ENCODE results near the gene DUSP15.
"Not testable (repeated sequence)": the region's sequence is repeated elsewhere in the genome, so short reads cannot be mapped to it uniquely, and the experiment has no call there.

The DUSP15 gene, protein sequence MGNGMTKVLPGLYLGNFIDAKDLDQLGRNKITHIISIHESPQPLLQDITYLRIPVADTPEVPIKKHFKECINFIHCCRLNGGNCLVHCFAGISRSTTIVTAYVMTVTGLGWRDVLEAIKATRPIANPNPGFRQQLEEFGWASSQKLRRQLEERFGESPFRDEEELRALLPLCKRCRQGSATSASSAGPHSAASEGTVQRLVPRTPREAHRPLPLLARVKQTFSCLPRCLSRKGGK

DNA sequence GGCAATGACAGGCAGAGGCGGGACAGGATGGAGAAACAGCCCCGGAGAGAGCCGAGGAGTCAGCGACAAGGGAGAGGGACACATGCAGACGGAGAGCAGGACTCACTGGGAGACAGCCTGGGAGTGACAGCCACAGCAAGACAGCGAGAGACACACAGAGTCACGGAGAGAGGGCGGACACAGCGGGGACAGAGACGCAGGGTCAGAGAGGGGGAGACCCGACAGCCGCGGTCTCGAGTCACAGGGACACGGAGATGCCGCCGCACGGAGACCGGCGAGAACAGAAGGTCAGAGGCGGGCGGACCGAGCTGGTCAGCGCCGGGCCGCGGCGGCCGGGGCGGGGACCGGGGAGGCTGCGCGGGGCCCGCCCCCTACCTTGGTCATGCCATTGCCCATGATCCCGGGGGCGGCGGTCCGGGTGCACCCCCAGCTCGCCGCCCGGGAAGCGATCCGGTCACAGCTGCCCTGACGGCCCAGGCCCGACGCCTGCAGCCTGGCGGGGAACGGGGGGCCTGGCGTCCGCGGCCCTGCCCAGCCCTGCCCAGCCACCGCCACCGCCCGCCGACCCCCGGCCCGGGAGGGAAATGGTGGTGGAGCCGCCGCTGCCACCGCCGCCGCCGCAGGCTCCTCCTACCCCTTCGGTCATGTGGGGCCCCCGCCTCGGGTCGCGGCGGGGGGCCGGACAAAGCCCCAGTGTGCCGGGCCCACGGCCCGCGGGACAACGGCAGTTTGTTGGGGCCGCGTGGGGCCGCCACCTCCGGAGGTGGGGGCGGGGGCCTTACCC lies at the start of gene DUSP15, which contains the start of gene TTLL9:
DUSP15 (minus strand) TSS at position 586 of the 784 bp plus-strand sequence; CDS start at position 396, 190 bp downstream.
TTLL9 (plus strand) TSS at position 693 of the 784 bp plus-strand sequence. CDS start 493 bp downstream, outside the sequence.
- no peak for DNase-seq (ENCODE audit: extremely low read depth in 1 of 2, low read depth in 1 of 2)

DNA sequence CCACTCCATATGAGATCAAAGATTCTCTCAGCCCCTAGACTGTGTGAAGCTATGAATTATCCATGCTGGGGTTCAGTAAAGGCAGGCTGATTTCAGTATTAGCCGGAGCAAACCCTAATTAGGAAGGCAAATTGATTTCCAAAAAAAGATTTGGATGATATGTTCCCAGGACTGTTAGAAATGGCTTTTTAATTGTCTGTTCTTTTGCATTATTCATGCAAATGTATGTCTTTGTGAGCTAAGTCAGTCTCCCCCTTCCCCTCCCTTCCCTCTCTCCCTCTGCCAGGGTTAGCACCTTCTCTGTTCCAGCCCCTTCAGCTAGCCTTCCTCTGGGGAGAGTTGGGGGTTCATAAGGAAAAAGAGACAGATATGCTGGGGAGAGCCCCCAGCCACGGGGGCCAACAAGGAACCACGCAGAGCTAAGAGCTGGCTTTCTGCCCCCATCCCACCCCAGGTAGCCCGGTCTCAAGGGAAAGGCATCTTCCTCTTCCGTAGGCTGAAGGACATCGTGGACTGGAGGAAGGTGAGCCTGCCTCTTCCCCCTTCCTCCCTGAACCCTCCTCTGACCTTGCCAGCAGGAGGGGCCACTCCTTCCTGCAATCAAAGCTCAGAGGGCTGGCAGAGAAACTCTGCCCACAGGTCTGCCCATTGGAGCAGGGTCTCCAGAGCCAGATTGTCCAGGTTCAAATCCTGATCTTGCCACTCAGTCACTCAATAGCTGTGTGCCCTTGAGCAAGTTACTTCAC lies 49.3 kb upstream of the DUSP15 start:
- DNase-seq (ENCODE audit: extremely low read depth in 1 of 2, low read depth in 1 of 2): no peak

DNA sequence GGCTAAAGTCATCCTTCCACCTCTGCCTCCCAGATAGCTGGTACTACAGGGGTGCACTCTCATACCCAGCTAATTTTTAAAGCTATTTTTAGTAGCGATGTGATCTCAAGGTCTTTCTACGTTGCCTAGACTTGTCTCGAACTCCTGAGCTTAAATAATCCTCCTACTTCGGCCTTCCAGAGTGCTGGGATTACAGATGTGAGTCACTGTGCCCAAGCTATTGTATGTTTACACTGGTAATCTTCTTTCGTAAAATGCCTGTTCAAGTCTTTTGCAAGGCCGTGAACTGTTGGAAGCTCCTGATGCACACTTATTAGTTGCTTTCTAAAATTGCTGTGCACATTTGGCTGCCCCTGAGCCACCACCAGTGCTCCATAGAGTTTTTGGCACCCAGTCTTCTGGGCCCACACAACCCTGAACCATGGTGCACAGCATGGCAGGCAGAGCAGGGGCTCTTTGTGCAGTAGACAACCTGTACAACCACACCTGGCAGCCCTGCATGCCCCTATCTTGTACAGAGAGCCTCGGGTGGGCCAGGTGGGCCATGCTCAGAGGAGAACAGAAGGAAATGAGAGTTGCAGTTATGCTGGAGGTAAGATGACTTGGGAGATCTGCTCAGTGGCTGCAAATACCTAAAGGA lies 48.3 kb upstream of the DUSP15 start:
- no peak for DNase-seq (ENCODE audit: extremely low read depth in 1 of 2, low read depth in 1 of 2)

DNA sequence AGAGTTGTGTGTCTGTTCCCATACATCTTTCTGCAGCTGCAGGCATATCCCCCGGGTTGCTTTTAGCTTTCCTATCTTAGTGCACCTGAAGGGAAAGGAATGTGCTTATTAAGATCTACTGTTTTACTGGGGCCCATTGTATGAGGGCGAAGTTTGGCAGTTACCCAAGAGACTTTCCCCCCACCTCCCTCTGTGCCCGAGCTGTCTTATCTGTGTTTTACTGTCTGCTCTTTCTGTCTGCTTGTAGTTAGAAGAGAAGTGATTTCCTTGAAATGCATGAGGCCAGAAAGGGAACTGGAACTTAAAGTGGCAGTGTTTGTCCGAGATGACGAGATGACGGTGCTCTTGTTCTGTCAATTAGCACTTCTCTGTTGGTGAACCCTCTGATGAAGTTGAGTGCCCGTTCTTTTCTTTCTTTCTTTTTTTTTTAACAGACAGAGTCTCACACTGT lies 47.7 kb upstream of the DUSP15 start:
- not testable (repeated sequence) for DNase-seq (ENCODE audit: extremely low read depth in 1 of 2, low read depth in 1 of 2)

DNA sequence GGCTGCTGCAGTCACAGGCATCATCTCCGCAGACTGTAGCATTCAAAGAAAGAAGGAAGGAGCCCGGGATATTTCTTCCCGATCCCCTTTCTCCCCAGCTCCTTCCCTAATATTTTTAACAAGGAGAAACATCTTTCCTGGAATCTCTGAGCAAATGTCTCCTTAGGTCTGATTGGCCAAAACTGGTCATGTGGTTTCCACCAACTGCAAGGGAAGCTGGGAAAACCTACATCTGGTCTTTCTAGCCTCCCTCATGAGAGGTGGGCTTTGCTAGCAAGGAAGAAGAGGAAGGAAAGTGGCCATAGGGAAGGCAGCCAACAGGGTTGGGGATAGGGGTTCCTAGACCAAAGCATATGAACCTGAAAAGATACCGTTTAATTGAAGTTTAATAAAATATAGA lies 46.4 kb upstream of the DUSP15 start:
- no peak for DNase-seq (ENCODE audit: extremely low read depth in 1 of 2, low read depth in 1 of 2)

DNA sequence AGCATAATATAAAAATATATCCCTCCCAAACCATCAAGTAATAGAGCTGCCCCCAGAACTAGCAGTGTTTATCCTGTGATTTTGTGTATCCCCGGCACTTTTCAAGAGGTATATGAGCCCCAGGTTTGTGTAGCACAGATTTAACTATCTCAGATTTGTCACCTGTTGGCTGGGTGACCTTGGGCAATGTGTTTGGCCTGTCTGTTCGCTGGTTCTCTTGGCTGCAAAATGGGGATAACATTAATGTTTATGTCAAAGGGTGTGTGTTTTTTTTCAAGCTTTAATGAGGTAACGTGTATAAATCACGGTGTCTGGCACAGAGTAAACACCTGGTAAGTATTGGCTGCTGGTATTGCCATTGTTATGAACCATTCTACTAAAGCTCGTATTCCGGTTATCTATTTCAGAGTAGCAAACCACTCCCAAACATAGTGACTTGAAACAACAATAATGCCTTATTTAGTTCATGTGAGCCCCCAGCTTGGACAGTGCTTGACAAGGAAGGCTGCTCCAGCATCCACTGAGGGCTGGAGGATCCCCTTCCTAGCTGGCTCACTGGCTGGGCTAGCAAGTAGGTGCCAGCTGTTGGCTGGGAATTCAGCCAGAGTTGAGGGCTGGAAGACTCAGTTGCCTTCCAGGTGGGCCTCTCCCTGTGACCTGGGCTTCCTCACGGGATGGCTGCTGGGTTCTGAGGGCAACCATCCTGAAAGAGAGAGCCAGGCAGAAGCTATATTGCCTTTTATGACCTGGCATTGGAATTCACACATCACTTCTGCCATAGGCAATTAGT lies 45.4 kb upstream of the DUSP15 start:
- no peak for DNase-seq (ENCODE audit: extremely low read depth in 1 of 2, low read depth in 1 of 2)

DNA sequence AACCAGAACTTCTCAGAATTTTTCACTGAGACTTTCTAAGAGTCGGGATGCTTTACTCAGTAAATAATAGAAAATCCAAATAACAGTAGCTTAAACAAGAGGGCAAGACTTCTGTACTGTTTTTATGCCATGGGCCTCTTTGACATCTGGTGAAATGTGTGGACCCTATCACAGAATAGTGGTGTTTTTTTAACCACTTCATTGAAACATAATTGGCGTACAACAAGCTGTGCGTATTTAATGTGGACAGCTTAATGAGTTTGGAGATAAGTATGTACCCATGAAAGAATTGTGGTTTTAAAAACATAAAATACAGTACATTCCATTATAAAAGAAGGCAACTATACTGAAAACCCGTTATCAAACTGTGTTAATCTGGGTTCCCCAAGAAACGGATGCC lies 43.8 kb upstream of the DUSP15 start:
- DNase-seq (ENCODE audit: extremely low read depth in 1 of 2, low read depth in 1 of 2): no peak

DNA sequence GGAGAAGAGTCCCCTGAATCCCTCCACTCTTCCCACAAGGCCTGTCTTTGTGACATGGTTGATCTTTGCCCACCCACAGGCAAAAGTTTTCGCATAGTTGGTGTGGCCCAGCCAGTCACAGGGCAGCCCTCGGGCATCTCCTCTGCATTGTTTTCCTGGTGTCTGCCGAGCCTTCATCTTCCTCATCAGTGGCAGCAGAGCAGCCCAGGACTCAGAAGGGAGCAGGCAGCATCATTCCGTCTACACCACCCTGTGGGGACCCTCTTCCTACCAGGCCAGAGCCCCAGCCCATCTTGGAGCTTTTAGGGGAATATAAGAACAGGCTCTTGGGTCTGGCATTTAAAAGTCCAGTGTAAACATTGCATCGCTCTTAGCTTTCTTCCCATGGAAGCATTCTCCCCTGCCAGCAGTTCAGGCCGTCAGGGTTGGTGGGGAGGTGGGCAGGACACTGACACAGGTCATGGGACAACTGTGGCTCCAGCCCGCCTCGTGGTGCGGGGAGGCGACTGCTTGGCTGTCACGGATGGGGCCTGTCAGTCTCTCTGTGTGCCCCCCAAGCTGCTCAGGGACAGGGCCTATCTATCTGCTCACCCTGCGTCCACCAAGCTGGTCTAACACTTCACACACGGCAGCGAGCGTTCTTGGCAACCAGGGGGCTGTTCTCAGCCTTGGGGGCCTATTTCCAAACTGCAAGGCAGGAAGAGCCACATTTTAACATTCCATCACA lies 43.3 kb upstream of the DUSP15 start:
- no peak for DNase-seq (ENCODE audit: extremely low read depth in 1 of 2, low read depth in 1 of 2)

DNA sequence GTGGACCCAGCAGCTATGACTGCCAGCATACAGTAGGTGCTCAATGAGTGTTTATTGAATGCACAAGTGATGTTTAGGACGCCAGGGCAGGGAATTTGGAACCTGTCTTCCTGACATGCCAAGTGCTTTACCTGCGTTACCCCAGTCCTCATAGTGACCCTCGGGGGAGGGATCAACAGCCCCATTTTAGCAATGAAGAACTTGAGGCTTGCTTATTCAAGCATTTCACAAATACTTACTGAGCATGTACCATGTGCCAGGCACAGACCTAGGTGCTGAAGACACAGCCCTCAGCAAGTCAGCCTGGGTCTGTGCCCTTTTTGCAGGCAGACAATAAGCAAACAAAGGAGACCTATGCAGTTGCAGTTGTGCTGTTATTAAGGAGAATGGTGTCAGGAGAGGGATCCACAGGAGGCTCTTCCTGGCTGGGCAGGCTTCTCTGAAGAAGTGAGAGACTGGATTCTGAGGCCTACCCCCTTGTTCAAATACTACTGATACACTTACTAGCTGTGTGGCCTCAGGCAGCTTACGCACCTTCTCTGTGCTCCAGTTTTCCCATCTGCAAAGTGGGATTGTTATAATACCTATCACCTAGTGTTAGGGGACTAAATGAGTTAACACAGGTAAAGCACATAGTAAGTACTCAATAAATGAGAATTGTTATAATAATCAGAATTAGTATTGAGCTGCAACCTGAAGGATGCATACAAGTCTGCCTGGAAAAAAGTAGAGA lies 39.9 kb upstream of the DUSP15 start:
- no peak for DNase-seq (ENCODE audit: extremely low read depth in 1 of 2, low read depth in 1 of 2)

DNA sequence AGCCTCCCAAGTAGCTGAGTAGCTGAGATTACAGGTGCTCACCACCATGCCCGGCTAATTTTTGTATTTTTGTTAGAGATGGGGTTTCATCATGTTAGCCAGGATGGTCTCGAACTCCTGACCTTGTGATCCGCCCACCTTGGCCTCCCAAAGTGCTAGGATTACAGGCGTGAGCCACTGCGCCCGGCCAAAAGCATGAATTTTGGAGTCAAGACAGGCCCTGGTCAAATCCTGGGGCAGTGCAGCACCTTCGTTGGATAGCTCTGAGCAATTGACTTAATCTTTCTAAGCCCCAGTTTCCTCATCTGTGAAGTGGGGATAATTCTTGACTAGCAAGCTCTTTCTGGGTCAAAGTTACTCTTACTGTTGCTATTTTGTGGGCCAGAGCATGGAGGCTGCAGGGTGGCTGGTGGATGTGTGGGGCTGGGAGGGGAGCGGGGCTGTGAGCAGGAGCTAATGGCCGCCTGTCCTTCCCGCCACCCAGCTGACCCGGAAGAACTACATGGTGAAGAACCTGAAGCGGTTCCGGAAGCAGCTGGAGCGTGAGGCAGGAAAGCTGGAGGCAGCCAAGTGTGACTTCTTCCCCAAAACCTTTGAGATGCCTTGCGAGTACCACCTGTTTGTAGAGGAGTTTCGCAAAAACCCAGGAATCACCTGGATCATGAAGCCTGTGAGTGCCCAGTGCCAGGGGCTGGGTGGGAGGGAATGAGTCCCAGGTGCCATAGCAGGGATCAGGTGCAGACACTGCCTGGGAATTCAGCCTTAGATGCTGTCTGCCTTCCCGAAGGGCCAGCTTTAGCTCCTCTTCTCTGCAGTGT lies 39.1 kb upstream of the DUSP15 start:
- DNase-seq (ENCODE audit: extremely low read depth in 1 of 2, low read depth in 1 of 2): no peak

DNA sequence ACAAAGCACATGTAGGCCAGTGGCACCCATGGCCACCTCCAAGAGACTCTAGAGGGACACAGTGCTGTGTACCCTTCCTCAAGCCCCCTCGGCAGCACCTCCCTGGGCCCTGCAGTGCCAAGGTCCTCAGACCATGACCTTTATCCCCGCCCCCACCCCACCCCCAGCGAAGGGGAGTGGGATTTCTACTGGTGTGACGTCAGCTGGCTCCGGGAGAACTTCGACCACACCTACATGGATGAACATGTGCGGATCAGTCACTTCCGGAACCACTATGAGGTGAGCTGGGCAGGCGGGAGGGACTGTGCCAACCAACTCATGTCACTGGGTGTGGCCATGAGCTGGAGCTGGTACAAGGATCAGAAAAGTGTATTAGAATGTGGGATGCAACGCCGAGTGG lies 38.1 kb upstream of the DUSP15 start:
- DNase-seq (ENCODE audit: extremely low read depth in 1 of 2, low read depth in 1 of 2): no peak

DNA sequence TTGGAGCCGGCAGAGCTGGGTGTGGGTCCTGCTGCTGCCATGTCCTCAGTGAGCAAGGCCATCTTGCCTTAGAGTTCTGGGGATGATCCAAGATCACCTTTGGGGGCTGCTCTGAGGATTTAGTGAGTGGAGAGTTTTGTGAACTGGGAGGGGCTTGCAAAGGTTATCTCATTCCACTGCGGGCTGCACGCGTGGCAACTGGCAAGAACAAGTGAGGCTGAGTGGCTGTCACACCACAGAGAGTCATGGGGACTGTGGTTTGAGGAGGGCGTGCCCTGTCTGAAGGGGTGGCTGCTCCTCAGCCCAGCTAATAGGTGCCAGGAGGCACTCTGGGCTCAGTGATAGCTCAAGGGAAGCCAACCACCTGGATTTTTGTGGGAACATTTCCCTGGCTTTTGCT lies 37.7 kb upstream of the DUSP15 start:
- no peak for DNase-seq (ENCODE audit: extremely low read depth in 1 of 2, low read depth in 1 of 2)

DNA sequence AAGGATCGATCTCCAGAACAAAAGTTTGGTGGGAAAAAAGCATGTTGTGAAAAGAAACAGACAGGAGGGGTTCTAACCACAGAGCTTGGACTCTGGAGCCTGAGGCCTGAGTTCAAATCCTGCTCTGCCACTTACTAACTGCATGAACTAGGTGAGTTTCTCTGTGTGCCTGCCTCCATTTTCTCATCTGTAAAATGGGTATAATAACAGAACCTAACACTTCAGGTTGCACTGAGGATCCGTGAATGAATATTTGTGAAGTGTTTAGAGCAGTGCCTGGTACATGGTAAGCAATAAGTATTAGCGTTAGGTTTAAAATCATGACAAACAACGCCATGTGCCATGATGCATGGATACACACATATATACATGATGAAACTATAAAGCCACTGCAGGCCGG lies 36.7 kb upstream of the DUSP15 start:
- DNase-seq (ENCODE audit: extremely low read depth in 1 of 2, low read depth in 1 of 2): no peak

DNA sequence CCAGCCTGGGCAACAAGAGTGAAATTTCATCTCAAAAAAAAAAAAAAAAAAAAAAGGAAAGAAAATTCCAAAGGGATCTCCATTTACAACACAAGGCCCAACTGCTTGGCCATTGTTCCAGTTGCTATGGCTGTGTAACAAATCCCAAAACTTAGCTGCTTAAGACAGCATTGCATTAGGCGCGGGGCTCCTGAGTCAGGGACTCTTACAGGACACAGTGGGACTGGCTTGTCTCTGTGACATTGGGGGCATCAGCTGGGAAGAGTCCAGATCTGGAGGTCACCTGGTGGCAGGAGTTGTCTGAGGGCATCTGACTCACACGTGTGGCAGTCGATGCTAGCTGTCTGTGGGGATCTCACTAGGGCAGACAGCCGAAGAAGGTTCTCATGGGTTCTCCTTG lies 35.7 kb upstream of the DUSP15 start:
- DNase-seq (ENCODE audit: extremely low read depth in 1 of 2, low read depth in 1 of 2): no peak

DNA sequence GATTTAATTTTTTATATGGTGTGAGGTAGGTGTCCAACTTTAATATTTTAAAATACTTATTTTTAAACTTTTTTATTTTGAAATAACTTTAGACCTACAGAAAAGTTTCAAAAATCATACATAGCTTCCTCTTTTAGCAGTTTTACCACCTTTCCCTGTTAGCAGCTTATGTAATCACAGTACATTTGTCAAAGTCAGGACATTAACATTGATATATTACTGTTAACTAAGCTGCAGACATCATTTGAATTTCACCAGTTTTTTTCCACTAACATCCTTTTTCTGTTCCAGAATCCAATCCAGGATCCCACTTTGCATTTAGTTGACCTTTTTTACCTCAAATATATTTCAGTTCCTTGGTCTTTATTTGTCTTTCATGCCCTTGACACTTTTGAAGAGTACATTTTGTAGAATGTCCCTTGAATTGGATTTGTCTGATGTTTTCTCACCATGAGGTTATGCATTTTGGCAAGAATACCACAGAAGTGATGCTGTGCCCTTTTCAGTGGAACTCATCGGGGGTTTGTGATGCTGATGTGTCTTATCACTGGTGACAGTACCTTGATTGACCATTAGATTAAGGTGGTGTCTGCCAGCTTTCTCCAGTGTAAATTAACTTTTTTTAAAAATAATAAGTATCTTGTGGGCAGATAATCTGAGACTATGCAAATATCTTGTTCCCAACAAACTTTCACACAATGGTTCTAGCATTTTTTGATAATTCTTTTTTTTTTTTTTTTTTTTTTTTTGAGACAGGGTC lies 33.5 kb upstream of the DUSP15 start:
- no peak for DNase-seq (ENCODE audit: extremely low read depth in 1 of 2, low read depth in 1 of 2)

DNA sequence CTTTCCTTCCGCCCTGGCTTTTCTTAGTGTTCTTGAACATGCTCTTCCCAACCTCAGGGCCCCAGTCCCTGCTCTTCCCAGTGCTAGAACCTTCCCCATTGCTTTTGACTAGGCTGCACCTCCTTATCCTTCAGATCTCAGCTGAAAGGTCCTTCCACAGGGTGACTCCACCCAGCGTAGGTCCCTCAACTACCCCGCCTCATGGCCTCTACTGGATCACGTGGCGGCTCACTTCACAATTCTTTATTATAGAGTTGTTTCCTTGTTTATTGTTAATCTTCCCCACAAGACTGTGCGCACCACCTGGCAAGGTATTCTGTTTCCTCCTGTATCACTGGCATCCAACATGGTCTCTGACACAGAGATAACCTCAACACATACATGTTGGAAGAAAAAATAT lies 31.3 kb upstream of the DUSP15 start:
- no peak for DNase-seq (ENCODE audit: extremely low read depth in 1 of 2, low read depth in 1 of 2)

DNA sequence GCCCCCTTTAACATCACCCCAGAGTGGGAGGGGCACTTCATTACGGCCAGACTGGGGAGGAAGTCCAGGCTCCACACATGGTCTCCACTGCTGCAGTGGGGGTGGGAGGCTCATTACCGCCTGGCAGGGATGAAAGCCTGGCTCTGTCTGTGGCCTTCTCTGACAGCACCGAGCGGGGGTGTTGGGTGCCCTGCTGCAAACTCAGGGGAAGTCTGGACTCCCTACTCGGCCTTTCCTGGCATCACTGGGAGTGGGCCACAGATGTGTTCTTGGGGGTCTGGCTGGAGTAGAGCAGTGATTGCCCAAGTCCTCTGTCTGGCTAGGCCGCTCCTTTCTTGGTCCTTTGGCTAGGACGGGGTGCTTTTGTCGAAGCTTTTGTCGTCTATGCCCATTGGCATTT lies 27.2 kb upstream of the DUSP15 start:
- no peak for DNase-seq (ENCODE audit: extremely low read depth in 1 of 2, low read depth in 1 of 2)
